Left forelimb (tissue), 1 donor: Measurements from ENCODE around the gene PLA2G12A.

Experiments used
- DNase-seq: peaks from one replicate; pipeline ENCODE4 v3.0.0-alpha.2; 2018; ENCODE audit warnings: low spot score

PLA2G12A gene

GRCh38 chr4:109729718-109730618 lies at the start of gene PLA2G12A:
Gene PLA2G12A (minus strand): TSS chr4:109730070. CDS start chr4:109729809, 261 bp downstream.
- peak; percentile 85 for DNase-seq

DNA sequence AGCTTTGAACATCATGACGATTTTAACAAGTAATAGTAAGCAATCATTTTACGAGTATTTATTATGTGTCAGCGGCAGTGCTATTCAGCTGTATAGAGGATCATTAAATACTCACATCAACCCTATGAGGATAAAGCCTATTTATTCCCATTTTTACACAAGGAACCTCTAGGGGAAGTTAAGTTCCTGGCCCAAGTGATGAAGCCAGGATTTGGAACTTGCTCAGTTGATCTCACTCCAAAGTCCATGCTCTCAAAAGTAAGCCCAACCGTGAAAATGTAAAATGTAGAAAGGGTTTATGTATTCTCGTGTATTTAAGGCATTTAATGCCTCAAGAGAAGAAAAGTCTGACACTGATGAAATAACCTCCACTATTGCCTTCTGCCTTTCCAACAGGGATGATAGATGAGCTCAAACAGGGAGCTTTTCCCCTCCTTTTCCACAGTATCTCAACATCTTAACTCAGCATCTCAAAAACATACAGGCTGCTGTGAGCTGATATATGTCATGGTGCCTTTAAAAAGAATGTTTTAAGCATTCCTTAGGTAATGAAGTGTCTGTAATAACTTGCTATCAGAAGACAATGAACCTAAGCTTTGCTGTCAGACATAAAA lies 35.0 kb upstream of the PLA2G12A start:
- no peak for DNase-seq

DNA sequence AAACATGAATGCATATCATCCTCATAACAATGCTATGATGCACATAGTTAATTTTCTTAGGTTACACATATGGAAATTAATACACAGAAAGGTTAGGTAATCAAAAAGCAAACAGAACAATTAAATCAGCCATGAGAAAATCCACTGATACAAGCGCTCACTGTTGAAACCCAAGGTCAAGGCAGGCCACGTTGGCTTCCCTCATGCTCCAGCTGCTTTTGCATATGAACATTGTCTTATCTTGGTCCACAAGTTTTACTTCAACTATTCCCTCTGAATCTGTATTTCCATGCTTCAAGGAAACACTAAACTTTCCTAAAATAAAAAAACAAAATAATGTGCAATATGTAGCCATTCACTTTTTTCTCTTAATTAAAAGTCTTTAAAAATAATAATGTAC lies 34.5 kb upstream of the PLA2G12A start:
- no peak for DNase-seq

GRCh38 chr4:109760682-109761081 lies 30.8 kb upstream of the PLA2G12A start:
- no peak for DNase-seq

GRCh38 chr4:109755656-109756055 lies 25.8 kb upstream of the PLA2G12A start:
- no peak for DNase-seq

DNA sequence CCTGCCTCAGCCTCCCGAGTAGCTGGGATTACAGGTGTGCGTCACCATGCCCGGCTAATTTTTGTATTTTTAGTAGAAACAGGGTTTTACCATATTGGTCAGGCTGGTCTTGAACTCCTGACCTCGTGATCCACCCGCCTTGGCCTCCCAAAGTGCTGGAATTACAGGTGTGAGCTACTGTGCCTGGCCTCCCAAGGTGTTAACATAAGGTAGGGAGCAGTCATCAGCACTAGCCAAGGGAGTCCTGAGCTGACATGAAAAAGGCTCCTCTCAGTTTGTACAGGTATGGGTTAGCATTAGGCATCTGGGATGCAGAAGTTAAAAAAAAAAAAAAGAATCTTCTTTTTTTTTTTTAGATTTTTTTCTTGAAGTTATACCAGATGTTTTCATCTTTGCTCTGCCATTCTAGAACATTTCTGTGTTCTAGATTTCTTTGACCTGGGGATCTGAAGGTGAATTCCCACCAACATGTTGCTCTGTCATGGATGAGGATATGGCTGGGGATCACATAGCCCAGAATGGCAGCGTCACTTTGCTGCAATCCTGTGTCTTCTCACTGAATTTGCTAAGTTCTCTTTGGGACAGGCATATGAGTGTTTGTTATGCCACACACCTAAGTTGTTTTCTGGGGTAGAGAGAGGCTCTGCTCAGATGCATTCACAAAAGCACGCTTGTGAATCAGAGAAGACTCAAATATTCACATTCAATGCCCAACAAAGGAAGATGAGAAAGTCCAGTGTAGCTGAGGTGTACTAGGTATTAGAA lies 24.4 kb upstream of the PLA2G12A start:
- DNase-seq: no peak

DNA sequence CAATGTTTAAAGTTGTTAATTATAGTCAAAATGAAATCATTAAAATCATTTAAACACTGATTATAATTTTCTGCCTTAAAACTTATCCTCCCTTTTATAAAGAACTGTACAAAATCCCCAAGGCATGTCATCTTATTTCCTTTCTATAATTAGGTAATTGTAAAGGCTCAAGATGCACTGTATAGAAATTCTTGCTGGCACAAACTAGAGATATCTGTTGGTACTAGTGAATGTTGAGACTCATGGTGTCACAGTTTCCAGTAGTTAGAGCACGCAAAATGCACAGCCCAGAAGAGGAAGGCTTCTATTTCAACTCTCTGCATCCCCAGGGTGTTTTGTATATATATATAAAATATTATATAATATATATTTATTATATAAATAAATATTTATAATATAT lies 22.7 kb upstream of the PLA2G12A start:
- DNase-seq: no peak

- DNase-seq: no peak
Measured at GRCh38 chr4:109751852-109752251, 22.0 kb upstream of the PLA2G12A start.

- DNase-seq: no peak
Measured at GRCh38 chr4:109750652-109751244, 20.9 kb upstream of the PLA2G12A start.

GRCh38 chr4:109749388-109750082 lies 19.7 kb upstream of the PLA2G12A start:
- no peak for DNase-seq

GRCh38 chr4:109748114-109748513 lies 18.2 kb upstream of the PLA2G12A start:
- DNase-seq: no peak

GRCh38 chr4:109746728-109747127 lies 16.9 kb upstream of the PLA2G12A start:
- no peak for DNase-seq

DNA sequence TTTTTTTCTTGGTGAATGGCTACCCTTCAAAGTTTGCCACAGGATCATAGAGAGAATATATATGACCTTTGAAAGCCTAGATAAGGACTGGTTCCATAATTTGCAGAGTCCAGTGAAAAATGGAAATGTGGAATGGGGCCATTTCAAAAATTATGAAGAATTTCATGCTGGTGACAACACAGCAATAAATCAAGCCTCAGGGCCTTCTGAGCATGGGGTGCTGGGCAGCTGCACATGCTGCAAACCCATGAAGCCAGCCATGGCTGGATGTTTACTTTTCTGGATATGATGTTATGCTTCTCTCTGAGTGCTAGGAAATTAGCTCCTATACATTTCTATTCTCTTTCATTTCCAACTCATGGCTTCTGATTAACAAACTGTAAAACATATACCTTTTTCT lies 16.0 kb upstream of the PLA2G12A start:
- no peak for DNase-seq

- DNase-seq: no peak
Measured at GRCh38 chr4:109739547-109739946, 9.7 kb upstream of the PLA2G12A start.

DNA sequence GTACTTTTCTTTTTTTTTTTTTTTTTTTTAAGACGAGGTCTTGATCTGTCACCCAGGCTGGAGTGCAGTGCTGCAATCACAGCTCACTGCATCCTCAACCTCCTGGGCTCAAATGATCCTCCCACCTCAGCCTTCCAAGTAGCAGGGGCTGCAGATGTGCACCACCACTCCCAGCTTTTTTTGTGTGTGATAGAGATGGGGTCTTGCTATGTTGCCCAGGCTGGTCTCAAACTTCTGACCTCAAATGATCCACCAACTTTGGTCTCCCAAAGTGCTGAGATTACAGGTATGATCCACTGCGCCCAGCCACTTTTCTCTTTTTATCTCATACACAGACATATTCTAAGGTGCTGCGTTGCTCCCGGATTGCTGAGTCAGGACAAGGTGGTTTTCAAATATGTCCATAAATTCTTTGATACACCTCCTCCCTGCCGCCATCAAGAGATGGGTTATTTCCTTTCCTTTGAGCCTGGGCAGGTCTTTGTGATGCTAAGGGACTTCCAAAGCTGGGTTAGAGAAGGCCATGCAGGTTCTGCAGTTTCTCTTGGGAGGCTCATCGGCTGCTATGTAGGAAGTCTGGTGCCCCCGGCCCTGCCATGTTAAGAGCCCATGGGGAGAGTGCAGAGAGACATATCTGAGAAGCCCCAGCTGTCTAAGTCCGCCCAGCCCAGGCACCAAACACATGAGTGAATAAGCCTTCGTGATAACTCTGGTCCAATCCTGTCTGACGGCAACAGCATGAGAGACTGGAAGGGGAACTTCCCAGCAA lies 8.4 kb upstream of the PLA2G12A start:
- DNase-seq: no peak

DNA sequence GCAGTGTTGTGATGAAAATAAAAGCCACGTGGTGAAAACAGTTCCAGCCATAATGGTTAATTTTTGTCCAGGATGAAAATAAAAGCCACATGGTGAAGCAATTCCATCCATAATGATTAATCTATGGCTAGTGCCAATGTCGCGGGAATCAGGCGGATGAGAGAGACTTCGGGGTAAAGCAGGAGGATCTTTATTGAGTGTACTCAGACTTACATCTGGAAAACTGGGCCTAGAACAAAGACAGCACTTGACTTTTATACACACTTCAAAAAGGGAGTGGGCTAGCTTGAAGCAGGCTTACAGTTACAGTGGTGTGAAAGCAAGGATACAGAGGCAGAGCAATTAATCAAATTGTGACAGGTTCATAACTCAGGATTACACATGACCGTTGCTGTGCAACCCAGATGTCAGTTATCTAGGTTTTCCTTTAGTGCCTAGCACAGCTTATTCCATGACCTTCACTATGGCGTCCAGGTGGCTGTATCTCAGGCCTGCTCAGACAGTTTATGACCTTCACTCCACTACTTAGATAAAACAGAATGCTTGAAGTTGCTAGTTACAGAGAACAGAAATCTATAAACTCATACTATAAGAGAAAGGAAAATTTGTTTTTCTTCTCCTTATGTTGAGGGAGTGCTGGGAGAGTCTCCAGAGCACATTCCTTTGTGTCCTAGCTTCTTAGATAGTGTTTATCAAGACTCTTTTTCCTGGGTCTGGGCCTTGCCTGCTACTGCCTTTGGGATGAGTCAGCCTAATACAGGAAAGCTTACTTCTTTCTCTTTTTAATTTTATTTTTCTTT lies 5.9 kb upstream of the PLA2G12A start:
- no peak for DNase-seq

DNA sequence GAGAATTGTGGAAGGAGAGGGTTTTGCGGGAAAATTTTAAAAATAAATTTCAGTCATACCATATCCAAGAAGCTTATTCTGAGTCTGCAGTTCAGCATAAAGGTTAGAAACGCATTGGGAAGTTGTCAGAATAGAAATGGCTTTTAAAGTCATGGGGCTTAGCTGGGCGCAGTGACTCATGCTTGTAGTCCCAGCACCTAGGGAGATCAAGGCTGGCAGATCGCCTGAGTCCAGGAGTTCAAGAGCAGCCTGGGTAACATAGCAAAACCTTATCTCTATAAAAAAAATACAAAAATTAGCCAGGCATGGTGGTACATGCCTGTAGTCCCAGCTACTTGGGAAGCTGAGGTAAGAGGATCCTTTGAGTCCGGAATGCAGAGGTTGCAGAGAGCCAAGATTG lies 3.9 kb upstream of the PLA2G12A start:
- no peak for DNase-seq

- no peak for DNase-seq
Measured at GRCh38 chr4:109730619-109731545, 1.0 kb upstream of the PLA2G12A start.
